HepG2 (cell line): Measurements from ENCODE around the gene HNRNPUL1. TPM values are rescaled to one million over a fixed set of nuclear protein-coding genes. Genes with fewer than 3 reads are reported as not detected.
"Not testable (repeated sequence)": the region's sequence is repeated elsewhere in the genome, so short reads cannot be mapped to it uniquely, and the experiment has no call there.

Source experiments
- ATAC-seq: fragments of 200-7000 bp; cut with Tn5 transposase; 3 replicates; pipeline ENCODE4 v1.9.1; 2020; ENCODE audit warnings: mild to moderate bottlenecking, moderate library complexity
- BruUV-seq: library from RNA; stranded (reverse); fragments of 400-500 nt; replicated peaks from 2 replicates; lab custom pipeline; 2021; lab: Mats Ljungman, UMichigan
- CTCF ChIA-PET: fragments of 300-600 bp; formaldehyde crosslinking; extraction: SDS; loops from one replicate; lab custom pipeline; 2021; ENCODE audit warnings: low total read pairs, inconsistent platforms, low intra/inter-chr PET ratio; lab: Yijun Ruan, JAX
- POLR2A ChIA-PET: fragments of 350-600 bp; sonication (Branson Sonifier 250); formaldehyde crosslinking; loops from one replicate; lab custom pipeline; 2020; ENCODE audit warnings: antibody characterized with exemption, inconsistent platforms; lab: Yijun Ruan, JAX
- DNase-seq: peaks from one replicate; pipeline ENCODE4 v3.0.0-alpha.2; 2015; ENCODE audit warnings: low spot score
- FAIRE-seq: peaks from 3 replicates; lab custom pipeline; 2011; peaks lifted over from hg19 to GRCh38; lab: Jason Lieb, UNC
- H2AFZ ChIP-seq: one replicate; pipeline ENCODE4 v1.6.1; 2011; ENCODE audit warnings: low read length, inconsistent platforms
- H3K27ac ChIP-seq: fragments of 300-600 bp; 3 replicates; pipeline ENCODE4 v1.8.0; 2011; ENCODE audit warnings: mixed run types, mild to moderate bottlenecking, mixed read lengths, low read length, inconsistent platforms; ENCODE audit not compliant: insufficient read depth; ENCODE audit errors: extremely low read length
- H3K27me3 ChIP-seq, 2 experiments: fragments of 200-600 bp in 1 of 2; 2 replicates in 1 of 2; 3 replicates in 1 of 2; pipeline versions ENCODE4 v1.6.0 to v1.8.0; 2011; ENCODE audit warnings: low read length in 2 of 2, mild to moderate bottlenecking in 2 of 2, moderate library complexity in 2 of 2, inconsistent platforms in 1 of 2; ENCODE audit not compliant: insufficient read depth in 2 of 2, control insufficient read depth in 1 of 2
- H3K36me3 ChIP-seq, 2 experiments: fragments of 200-600 bp in 1 of 2; replicated peaks in 1 of 2; 2 replicates in 1 of 2; 3 replicates in 1 of 2; pipeline versions ENCODE4 v1.5.1 to v1.8.0; 2011; ENCODE audit warnings: low read length in 2 of 2, inconsistent platforms in 1 of 2; ENCODE audit not compliant: insufficient read depth in 2 of 2, control insufficient read depth in 1 of 2
- H3K4me1 ChIP-seq: 2 replicates; pipeline ENCODE4 v1.5.1; 2012; ENCODE audit warnings: low read length, inconsistent platforms; ENCODE audit not compliant: insufficient read depth
- H3K4me2 ChIP-seq: 2 replicates; pipeline ENCODE4 v1.6.0; 2011; ENCODE audit warnings: low read depth, low read length, inconsistent platforms
- H3K4me3 ChIP-seq, 3 experiments: fragments of 200-600 bp in 1 of 3; sonication (generic), shearing (Covaris generic) in 1 of 3; replicated peaks in 1 of 3; 2 replicates each; pipeline ENCODE4 v1.5.1; 2011 to 2016; ENCODE audit warnings: low read length in 3 of 3, inconsistent platforms in 2 of 3, low read depth in 2 of 3, mild to moderate bottlenecking in 2 of 3, control low read depth in 1 of 3, mixed read lengths in 1 of 3; ENCODE audit not compliant: insufficient read depth in 1 of 3
- H3K79me2 ChIP-seq: one replicate; pipeline ENCODE4 v1.6.1; 2011; ENCODE audit warnings: low read length, inconsistent platforms; ENCODE audit not compliant: insufficient read depth
- H3K9ac ChIP-seq: 2 replicates; pipeline ENCODE4 v1.6.0; 2011; ENCODE audit warnings: mild to moderate bottlenecking, low read depth, low read length, inconsistent platforms; ENCODE audit not compliant: insufficient read depth
- H3K9me3 ChIP-seq: 2 replicates; pipeline ENCODE4 v1.5.1; 2012; ENCODE audit warnings: mild to moderate bottlenecking, low read length
- H4K20me1 ChIP-seq: 2 replicates; pipeline ENCODE4 v1.6.0; 2011; ENCODE audit warnings: inconsistent platforms, mild to moderate bottlenecking, low read length, moderate library complexity; ENCODE audit not compliant: insufficient read depth
- ARNT2 ChIP-seq: sonication (generic); formaldehyde crosslinking; IDR thresholded peaks from 2 replicates; pipeline ENCODE4 v1.8.0; 2022; ENCODE audit warnings: mild to moderate bottlenecking, low read depth, missing genetic modification reagents, moderate library complexity
- U2AF1 ChIP-seq: fragments of 200-400 bp; formaldehyde crosslinking; optimal IDR thresholded peaks from 2 replicates; pipeline ENCODE3; 2017; ENCODE audit warnings: mild to moderate bottlenecking, low read depth, low read length
- ZFP91 ChIP-seq: sonication (generic); formaldehyde crosslinking; IDR thresholded peaks from 2 replicates; pipeline ENCODE4 v1.9.0; 2022; ENCODE audit warnings: missing genetic modification reagents, mild to moderate bottlenecking, borderline replicate concordance
- WGBS: methylation state at CpG from one replicate; pipeline ENCODE4 v1.1.6; 2017; ENCODE audit warnings: low lambda C conversion rate; 5-methylcytosine and 5-hydroxymethylcytosine counted together
- in situ Hi-C: cut with HindIII; loops from 2 replicates; pipeline ENCODE4 v1.10.0; 2017; ENCODE audit warnings: low pct_unique_long_range_greater_than_20kb; ENCODE audit not compliant: extremely low pct_ligation_motif_present
- intact Hi-C: fragments of 100-400 bp; cut with micrococcal nuclease; formaldehyde crosslinking; loops from one replicate; pipeline ENCODE4 v1.10.0; 2022; ENCODE audit not compliant: unreplicated experiment
- polyA plus RNA-seq, 8 experiments: library from polyadenylated mRNA; depleted of rRNA in 3 of 8; stranded (reverse) in 7 of 8; unstranded in 1 of 8; fragments of >200 nt; fragmentation: Illumina TruSeq in 4 of 8; extraction: Trizol in 4 of 8; gene quantifications; 2 replicates each; pipeline versions ENCODE4 v1.2.1 to v1.2.3, GENCODE V29; 2011 to 2016; ENCODE audit warnings: low read depth in 4 of 8, missing spikeins in 1 of 8, mixed read lengths in 1 of 8; ENCODE audit not compliant: insufficient read depth in 1 of 8
- total RNA-seq, 5 experiments: library from RNA; depleted of rRNA; stranded (reverse); fragments of >200 nt; fragmentation: Illumina TruSeq; extraction: Trizol; gene quantifications; 2 replicates each; pipeline ENCODE4 v1.2.3, GENCODE V29; 2016; ENCODE audit warnings: low read depth in 1 of 5

HNRNPUL1 gene
- total and polyA plus RNA-seq, 2 of the 13 experiments (the other 11 are each of a cell fraction or from before 2014, with no cell fraction given), result 30.9 to 81.7 TPM

- H3K27me3 ChIP-seq, H3K9me3 ChIP-seq, H3K9ac ChIP-seq, H2AFZ ChIP-seq, ATAC-seq, FAIRE-seq, BruUV-seq, H3K27ac ChIP-seq, DNase-seq, in situ Hi-C loops, CTCF ChIA-PET, H3K4me2 ChIP-seq, intact Hi-C loops, H3K4me3 ChIP-seq: not testable (repeated sequence)
- H3K79me2 ChIP-seq, result peaks cover 16% of the 10 kb centered on the region
- H3K4me1 ChIP-seq, result peaks cover 23% of the 10 kb centered on the region
- peaks cover 12% of the 10 kb centered on the region; the same call in 1 of the 2 replicates for H4K20me1 ChIP-seq
- 96% methylated on average over 8 of the region's 9 CpGs for WGBS
- peaks cover 20 to 31% of the 10 kb centered on the region in 2 experiments for H3K36me3 ChIP-seq
- POLR2A ChIA-PET, result interaction anchor here (1.5 kb wide), 1 partner anchor 25 kb away, joined by 4 read pairs; no protein-coding TSS in a partner anchor
These were observed 82.7 kb downstream of the HNRNPUL1 start for GRCh38 chr19:41346916-41347315.

- BruUV-seq, result no TSS peak
- intact Hi-C loops, result no loop called here
- no peak for ATAC-seq
- TF ChIP-seq ARNT2 (CRISPR knock-in tag), result 0 out of 2 replicates have a peak, but pooled peaks have one; percentile 15
- TF ChIP-seq ZFP91 (CRISPR knock-in tag), result 0 out of 2 replicates have a peak, but pooled peaks have one; percentile 25
- no peak for TF ChIP-seq U2AF1
- WGBS, result 85% methylated on average over 22 of the region's 22 CpGs
- Histone ChIP-seq H3K4me1 (peaks cover 32% of the 10 kb centered on the region), H3K79me2 (peaks cover 29% of the 10 kb centered on the region), H3K27me3 (no peaks in the 10 kb centered on the region; a peak in 1 of 5 replicates), H3K9ac (peak overlapping the region; percentile 82), H2AFZ (no peak overlapping the region), H3K36me3 (peaks cover 6 to 16% of the 10 kb centered on the region in 2 experiments; a peak in 4 of 5 replicates), H3K27ac (no peak overlapping the region), H3K9me3 (no peaks in the 10 kb centered on the region), H3K4me3 (peak overlapping the region; percentile 90 to 95 (median 95)), H3K4me2 (peak overlapping the region; percentile 80), H4K20me1 (peaks cover 12% of the 10 kb centered on the region; the same call in 1 of the 2 replicates)
- in situ Hi-C loops, result loop anchor here (5.0 kb wide), 1 partner anchor 39 kb away; the partner anchor contains the start of gene CCDC97
- POLR2A ChIA-PET, result interaction anchor here (1.0 to 3.1 kb wide), 6 partner anchors 13 to 87 kb away, joined by 3 to 73 read pairs (median 7); partner anchors contain the start of genes B9D2, CCDC97 and HNRNPUL1
- FAIRE-seq, result no peak
- DNase-seq, result no peak
- CTCF ChIA-PET, result no interaction called here
These were observed 86.7 kb downstream of the HNRNPUL1 start for GRCh38 chr19:41350735-41351338.
